DMS114 treated with DMSO at 0.1 percent for 48 hours (cell line): ENCODE measurements around the gene HSDL2.

Experiments used
- DNase-seq: peaks from one replicate; lab custom pipeline; 2025; ENCODE audit not compliant: unreplicated experiment; lab: John Stamatoyannopoulos, UW

The HSDL2 gene

DNA sequence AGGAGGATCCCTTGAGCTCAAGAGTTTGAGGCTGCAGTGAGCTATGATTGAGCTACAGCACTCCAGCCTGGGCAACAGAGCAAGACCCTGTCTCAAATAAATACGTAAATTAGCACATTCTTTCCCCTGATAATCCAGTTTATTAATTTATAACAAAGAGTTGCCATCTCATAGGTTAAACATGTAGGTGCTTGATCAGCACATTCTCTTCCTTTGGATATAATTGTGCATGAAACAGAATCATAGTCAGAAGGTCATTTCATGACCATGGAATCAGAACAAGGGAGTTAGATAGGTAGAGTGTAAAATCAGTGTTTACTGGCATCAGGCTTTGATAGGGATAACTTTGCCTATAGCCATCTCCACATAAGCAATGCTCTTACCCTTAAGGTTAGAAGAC lies 63.7 kb downstream of the HSDL2 start:
- no peak for DNase-seq

DNA sequence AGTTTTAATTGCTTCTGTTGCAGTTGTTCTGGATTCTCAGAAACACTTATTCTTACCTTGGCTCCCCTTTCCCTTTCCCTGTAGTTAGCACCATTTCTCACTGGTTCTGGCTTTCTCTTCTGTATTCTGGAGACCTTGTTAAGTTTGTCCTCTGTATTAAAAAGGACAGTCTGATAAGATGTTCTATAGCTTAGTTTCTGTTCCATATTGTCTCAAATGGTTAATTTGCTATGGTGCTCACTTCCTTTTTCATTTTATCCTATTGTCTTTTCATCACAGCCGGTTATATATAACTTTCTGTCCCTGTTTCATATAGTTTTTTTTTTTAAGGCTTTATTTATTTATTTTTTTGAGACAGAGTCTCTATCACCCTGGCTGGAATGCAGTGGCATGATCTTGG lies 65.3 kb downstream of the HSDL2 start:
- DNase-seq = no peak

DNA sequence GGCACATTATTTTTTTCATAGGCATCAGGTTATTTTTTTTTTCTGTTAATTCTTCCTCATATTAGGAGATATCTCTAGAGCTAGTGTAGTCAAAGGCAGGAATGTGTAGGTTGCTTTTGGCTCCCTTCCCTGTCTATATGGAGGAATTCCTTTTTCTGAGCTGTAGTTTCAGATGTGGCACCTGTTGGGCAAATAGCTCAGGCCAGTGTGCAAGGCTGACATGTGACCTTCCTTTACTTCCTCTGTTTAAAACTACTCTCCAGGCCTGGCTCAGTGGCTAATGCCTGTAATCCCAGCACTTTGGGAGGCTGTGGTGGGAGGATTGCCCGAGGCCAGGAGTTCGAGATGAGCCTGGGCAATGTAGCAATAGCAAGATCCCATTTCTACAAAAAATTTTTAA lies 66.2 kb downstream of the HSDL2 start:
- no peak for DNase-seq

DNA sequence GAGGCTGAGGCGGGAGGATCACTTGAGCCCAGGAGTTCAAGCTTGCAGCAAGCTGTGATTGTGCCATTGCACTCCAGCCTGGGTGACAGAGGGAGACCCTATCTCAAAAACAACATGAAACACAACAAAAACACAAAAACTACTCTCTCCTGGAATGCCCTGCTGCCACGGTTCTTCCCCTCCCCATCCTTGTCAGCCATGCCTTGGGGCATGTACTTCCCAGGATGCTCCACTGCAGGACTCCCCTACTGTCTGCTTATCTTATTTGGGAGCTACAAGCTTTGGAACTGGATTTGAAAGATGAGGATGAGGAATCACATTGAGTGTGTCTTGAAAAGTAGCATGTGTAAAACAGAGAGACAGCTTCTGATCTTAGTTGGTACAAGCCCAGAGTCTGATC lies 66.6 kb downstream of the HSDL2 start:
- DNase-seq = no peak

DNA sequence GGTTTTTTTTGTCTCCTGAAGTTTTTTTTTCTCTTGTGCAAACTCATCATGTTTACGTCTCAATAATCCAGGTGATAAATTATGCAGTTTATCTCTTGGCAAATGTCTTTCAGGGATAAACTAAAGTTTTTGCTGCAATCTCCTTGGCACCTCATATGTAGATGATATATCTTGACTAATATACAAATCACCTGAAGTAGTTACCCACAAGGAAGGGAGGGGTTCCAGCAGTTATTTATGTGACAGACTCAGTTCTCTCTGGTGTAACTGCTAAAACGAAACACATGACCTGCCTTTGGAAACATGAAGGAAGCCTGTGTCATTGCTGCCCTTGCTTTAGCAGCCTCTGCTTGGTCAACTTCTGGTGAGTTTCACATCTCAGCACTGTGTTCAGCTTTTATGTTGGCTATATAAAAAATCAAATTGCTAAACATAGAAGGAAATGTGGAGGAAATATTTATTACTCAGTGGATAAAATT lies 67.4 kb downstream of the HSDL2 start:
- no peak for DNase-seq

DNA sequence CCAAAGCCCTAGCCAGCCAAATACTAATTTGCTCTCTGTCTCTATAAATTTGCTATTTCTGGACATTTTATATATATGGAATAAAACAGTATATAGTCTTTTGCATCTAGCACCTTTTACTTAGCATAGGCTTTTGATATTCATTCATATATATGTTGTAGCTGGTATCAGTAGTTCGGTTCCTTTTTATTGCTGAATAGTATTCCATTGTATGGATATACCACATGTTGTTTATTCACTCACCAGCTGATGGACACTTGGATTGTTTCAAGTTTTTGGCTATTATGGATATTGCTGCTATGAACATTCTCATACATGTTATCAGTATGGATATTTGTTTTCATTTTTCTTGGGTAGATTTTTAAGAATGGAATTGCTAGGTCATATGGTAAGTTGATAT lies 82.9 kb downstream of the HSDL2 start:
- no peak for DNase-seq

DNA sequence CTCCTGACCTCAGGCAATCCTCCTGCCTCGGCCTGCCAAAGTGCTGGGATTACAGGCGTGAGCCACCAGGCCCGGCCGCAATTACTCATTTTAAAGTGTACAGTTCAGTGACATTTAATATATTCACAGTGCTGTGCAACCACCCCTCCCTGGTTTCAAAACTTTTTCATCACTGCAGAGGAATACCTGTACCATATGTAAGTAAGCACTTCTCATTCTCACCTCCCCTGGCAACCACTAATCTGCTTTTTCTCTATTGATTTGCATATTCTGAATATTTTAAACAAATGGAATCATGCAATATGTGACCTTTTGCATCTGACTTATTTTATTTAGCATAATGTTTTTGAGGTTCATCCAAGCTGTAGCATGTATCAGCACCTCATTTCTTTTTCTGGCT lies 85.4 kb downstream of the HSDL2 start:
- DNase-seq = no peak

DNA sequence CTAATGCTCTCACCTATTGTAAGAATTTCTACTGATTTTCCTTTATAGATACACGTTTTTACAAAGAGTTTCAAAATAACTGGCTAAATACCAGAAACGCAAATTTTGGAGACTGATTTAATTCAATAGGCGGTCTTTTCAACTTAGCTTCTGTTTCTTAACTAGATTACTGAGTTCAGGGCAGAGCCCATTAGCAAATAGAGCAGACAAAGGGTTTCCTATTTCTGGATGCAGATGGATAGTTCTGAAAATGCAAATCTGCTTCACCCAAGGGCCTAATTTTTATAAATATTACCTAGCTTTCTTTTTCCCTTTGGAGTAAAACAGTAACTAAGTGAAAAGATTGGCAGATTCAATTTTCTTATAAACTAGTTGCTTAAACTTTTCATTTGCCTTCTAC lies 93.1 kb downstream of the HSDL2 start:
- no peak for DNase-seq

DNA sequence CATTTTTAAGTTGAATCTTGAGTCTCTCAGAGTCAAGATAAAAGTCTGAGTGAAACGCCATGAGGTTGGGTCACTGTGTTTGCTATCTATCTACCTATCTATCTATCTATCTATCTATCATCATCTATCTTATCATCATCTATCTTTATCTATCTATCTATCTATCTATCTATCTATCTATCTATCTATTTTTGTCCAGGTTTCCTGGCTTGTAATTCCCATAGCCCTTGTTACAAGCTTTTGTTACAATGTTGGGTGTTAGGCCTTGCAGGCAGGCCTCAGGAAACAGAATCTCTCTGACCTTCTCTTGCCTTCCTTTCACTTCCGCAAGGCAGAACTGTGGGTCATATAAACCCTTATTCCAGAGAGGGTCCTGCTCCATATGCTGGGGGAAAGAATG lies 94.1 kb downstream of the HSDL2 start:
- DNase-seq = no peak

DNA sequence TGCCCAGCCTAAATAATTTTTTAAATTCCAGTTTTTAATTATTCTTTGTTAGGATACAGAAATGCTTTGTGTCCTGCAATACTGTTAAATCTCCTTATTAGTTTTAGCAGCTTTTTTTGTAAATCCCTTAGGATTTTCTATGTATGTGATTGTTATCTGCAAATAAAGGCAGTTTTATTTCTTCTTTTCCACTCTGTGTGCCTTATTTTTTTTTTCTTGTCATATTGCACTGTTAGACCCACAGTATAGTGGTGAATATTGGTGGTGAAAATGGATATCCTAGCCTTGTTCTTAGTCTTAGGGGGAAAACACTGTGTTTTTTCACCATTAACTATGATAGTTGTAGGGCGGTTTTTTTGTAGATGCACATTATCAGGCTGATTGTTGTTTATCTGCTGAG lies 95.4 kb downstream of the HSDL2 start:
- no peak for DNase-seq

DNA sequence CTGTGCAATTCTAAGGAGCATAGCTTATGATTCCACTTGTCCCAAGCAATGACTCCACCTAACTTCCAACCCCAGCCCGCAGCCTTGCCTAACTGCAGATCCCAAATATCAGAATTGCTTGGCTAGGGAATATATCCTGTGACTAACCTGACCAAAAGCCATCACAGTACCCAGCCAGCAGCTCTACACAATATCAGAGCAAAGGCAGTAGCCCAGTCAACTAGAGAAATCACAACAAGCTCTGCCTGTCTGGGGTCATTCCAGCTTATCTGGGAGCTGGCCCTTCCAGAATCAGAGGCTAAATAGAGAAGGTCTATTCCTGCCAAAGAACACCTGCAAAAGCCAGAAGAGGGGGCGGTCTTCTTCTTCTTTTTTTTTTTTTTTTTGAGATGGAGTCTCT lies 97.4 kb downstream of the HSDL2 start:
- DNase-seq = no peak

DNA sequence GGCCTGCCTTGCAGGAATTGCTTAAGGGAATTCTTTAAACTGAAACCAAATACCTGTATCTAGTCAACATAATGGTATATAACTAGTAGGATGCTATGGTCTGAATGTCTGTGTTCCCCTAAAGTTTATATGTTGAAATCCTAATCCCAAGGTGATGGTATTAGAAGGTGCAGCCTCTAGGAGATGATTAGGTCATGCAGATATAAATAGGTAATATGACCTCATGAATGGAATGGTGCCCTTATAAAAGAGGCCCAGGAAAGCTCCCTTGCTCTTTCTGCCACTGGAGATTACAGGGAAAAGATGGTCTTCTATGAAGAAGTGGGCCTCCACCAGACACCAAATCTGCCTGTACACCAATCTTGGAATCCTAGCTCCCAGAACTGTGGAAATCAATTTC lies 99.3 kb downstream of the HSDL2 start:
- no peak for DNase-seq

DNA sequence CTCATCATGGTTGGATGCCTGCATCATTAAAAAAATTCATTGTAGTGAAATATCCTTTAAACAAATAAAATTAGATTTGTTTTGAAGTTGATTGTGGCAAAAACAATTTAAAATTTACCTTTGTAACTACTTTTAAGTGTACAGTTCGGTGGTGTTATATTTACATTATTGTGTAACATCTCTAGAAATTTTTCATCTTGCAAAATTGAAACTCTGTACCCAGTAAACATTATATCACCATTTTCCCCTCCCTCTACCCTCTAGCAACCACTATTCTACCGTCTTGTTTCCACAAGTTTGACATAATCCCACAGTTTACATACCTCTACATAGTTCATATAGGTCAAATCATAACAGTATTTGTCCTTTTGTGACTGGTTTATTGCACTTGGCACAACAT lies 104.7 kb downstream of the HSDL2 start:
- DNase-seq = no peak

DNA sequence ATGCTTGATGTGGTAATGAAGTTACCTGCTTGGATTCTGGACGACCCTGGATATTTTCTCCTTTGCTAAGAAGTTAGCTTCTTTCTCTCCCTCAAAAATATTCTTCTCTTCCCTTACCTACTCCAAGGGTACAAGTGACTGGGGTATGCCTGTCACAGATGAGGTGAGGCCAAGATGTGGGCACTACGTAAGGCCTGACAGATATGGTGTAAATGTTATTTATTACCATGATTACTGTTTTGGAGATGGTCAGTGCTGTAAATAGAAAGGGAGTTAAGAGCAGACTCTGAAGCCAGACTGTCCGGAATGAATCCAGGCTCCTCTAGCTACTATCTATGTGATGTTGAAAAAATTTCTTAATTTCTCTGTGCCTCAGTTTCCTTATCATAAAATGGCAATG lies 105.7 kb downstream of the HSDL2 start:
- no peak for DNase-seq

DNA sequence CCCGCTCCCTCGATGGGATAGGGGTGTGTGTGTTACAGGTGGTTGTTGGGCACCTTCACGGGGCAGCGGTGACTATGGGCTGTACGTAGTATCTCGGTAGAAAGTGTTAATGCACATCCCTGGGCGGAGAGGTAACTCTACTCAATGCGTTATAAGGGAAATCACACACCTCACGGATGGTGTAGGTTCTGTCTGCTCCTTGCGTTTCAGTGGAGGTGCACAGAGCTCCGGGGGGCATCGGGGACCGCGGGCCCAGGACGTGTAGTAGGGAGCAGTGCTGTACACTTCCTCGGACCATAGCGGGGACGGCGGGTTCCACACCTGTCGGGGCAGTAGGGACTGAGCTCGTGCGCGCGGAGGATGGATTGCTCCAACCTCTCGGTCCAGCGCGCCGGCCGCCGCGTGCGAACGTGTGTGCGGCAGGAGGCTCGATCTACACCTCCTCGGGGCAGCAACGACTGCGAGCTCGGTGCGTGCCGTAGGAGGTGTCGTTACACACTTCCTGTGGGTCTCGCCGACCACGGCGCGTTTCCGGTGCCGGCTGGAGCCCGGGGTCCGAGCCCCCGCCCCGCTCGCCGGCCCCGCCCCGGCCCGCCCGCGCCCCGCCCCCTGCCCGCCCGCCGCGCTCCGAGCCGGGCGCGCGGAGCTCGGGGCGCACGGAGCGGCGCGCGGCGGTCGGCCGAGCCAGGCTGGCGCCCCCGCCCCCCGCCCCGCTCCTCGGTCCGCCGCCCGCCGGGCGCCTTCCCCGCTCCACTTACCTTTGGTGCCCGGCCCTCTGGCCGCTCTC lies 106.5 kb downstream of the HSDL2 start, which contains the start of gene KIAA1958:
Gene KIAA1958, plus strand, starts transcription at position 607 of the 787 bp plus-strand sequence. CDS start 87,254 bp downstream, outside the sequence.
- peak; percentile 47 for DNase-seq

DNA sequence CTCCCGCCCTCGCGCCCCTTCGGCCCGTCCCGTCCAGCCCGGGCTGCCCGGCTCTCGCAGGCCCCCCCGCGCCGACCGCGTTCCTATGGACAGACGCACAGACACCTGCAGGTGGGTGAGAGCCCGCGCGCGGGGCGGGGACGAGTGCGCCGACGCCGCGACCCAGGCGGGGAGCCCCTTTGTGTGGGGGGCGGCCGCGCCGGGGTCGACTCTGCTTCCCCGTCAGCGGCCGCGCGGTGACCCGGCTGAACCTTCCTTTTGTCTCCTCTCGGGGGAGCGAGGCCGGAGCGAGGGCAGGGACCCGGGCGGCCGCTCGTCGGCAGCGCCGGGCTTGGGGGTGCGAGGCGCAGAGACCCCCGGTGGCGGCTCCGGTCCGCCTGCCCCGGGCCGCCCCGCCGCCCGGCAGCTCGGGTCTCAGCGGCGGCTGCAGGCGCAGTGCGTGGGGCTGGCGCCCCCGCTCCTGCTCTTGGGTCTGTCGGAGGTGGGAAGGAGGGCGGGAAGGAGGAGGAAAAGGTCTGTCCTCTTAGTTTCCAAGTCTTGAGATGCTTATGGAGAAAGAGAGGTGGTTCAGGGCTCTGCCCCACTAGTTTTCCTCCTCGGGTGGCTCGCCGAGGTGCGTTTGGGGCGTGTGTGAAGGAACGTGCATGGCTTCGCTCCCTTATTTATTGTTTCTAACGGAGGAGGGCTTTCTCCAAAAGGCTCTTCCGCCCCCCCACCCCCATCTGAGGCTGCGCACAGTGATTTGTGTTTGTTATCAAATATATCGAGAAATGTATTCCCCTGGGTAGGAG lies 107.3 kb downstream of the HSDL2 start:
- DNase-seq = peak; percentile 27

DNA sequence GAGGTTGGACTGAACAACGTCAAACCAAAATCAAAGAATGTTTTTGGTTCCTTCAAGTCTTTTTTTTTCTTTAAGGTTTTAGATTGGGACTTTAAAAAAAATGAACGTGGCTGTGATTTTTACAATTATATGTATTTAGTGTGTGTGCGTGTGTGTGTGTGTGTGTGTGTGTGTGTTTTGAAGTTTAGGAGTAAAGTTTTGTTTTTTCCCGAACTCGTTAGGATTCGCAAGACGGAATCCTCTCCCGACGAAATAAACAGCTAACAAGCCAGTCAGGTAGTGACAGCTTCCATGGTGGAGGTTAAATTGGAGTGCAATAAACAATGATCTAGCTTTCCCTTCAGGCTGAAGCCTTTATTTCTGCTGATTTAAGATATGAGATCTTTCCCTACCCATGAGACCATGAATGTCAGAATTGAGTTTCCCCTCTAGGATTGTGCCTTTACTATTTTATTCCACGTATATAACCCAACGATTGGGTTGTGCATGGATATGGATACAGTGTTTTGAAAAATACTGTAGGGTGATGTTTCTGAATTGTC lies 108.0 kb downstream of the HSDL2 start:
- no peak for DNase-seq

DNA sequence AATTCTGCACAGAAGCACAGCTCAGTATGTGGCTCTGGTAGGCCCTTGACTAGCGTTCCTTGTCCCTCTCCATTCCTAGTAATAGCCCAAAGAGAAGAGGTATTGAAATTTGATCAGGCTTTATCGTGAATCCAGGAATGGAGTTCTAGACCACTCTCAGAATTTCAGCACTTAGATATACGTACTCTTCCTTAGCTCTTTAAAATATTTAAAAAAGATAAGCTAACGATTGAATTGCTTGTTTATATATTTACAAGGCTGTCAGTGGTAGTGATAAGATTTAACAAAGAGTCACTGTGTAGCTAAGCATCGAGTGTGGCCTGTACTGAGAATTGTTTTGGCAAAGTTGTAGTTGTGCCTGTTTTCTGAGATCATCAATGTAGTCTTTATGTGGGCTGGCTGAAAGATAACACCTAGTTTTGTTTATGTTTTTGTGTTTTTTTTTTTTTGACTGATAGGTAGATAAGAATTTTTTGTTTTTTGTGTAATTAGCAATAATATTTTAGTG lies 109.2 kb downstream of the HSDL2 start:
- DNase-seq = no peak

DNA sequence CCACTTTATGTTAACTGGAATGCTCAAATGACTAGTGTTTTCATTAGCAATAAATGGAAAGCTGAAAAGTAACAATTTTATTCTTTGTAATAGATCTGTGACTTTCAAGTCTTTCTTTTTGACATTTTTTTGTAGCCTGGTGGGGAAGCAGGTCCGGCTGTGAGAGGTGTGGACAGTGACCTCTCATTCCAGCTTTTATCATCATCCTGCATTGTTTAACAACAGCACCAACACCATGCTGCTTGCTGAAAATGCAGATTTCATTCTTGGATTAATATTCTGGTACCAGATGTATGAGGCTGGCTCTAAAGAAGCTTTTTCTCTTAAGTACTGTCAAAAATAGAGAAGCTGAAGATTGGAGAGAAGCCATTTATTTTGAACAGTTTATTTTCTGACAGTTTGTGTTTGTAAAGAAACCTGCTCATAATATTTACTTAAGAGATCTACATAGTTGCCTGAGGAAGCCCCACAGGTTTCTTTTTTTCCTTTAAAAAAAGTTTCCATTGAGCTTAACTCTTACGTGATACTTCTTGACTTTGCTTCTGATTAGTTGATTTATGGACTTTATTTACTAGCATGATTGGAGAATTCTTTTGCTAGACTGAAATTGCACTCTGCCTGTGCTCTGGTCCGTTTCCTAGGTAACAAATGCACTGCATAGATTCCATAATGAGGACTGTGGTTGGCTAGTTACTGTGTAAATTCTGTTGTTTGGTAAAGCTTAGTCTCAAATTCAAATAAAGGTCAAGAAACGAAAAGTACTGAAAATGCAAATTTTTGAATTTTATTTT lies 110.2 kb downstream of the HSDL2 start:
- DNase-seq = no peak

DNA sequence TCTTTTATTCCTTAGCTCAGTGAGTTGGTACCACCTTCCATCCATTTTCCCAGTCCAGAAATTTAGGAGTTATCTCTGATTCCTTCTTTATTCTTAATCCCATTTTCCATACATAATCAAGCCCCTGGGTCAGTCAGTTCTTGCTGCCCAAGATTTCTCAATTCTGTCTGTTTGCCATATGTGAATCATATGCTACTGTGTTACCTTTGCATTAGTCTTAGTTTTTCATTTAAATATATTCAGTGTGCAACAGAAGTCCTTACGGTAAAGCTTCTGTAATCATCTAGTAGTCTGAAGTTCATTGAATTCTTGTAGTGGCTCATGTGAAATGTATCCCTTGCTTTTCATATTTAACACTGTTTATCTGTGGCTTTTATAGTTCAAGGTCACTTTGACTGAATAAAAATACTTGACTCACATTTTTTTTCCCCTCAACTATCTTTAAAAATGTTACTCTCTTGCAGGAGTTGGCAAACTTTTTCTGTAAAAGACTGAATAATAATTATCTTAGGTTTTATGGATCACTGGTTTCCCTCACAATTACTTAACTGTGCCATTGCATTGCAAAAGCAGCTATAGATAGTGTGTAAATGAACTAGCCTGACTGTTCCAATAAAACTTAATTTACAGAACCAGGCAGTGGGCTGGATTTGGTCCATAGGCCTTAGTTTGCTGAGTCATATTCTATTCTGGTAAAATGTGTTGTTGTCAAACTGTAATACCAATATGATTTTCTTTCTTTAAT lies 113.7 kb downstream of the HSDL2 start:
- no peak for DNase-seq
